GM21367 (cell line): ENCODE data around the gene PDPN.
"Not testable (repeated sequence)": the region's sequence is repeated elsewhere in the genome, so short reads cannot be mapped to it uniquely, and the experiment has no call there.

Experiments used
- ATAC-seq: cut with Tn5 transposase; IDR thresholded peaks from one replicate; pipeline ENCODE4 v1.9.1; 2021; ENCODE audit not compliant: unreplicated experiment

PDPN gene

GRCh38 chr1:13583595-13583965 lies at the start of gene PDPN:
Gene PDPN (plus strand): TSS chr1:13583832. CDS start chr1:13584034, 202 bp downstream.
- no peak for ATAC-seq

GRCh38 chr1:13535227-13535626 lies 48.4 kb upstream of the PDPN start:
- no peak for ATAC-seq

GRCh38 chr1:13536571-13536970 lies 47.1 kb upstream of the PDPN start:
- no peak for ATAC-seq

- ATAC-seq = no peak
Measured at GRCh38 chr1:13538832-13539231, 44.8 kb upstream of the PDPN start.

GRCh38 chr1:13539683-13540082 lies 43.9 kb upstream of the PDPN start:
- ATAC-seq = no peak

GRCh38 chr1:13540866-13541265 lies 42.8 kb upstream of the PDPN start:
- no peak for ATAC-seq

- ATAC-seq = no peak
Measured at GRCh38 chr1:13541435-13542215, 42.0 kb upstream of the PDPN start.

GRCh38 chr1:13543451-13544220 lies 40.0 kb upstream of the PDPN start:
- no peak for ATAC-seq

- ATAC-seq = no peak
Measured at GRCh38 chr1:13544221-13544556, 39.4 kb upstream of the PDPN start.

- ATAC-seq = no peak
Measured at GRCh38 chr1:13546791-13547190, 36.8 kb upstream of the PDPN start.

- no peak for ATAC-seq
Measured at GRCh38 chr1:13548281-13548680, 35.4 kb upstream of the PDPN start.

- ATAC-seq = no peak
Measured at GRCh38 chr1:13549021-13549420, 34.6 kb upstream of the PDPN start.

- ATAC-seq = no peak
Measured at GRCh38 chr1:13549521-13549920, 34.1 kb upstream of the PDPN start.

- ATAC-seq = no peak
Measured at GRCh38 chr1:13550663-13551062, 33.0 kb upstream of the PDPN start.

- no peak for ATAC-seq
Measured at GRCh38 chr1:13554798-13555197, 28.8 kb upstream of the PDPN start.

- no peak for ATAC-seq
Measured at GRCh38 chr1:13556224-13556764, 27.3 kb upstream of the PDPN start.

GRCh38 chr1:13560541-13560940 lies 23.1 kb upstream of the PDPN start:
- ATAC-seq = no peak

GRCh38 chr1:13562981-13563380 lies 20.7 kb upstream of the PDPN start:
- not testable (repeated sequence) for ATAC-seq

- no peak for ATAC-seq
Measured at GRCh38 chr1:13564073-13564472, 19.6 kb upstream of the PDPN start.

- not testable (repeated sequence) for ATAC-seq
Measured at GRCh38 chr1:13570435-13570834, 13.2 kb upstream of the PDPN start.

GRCh38 chr1:13570924-13571323 lies 12.7 kb upstream of the PDPN start:
- ATAC-seq = no peak

- no peak for ATAC-seq
Measured at GRCh38 chr1:13573586-13573985, 10.0 kb upstream of the PDPN start.
